GM19099 (cell line): ENCODE measurements around the gene TEX101.

Source experiments
- POLR2A ChIP-seq: IDR thresholded peaks from 3 replicates; pipeline ENCODE4 v1.6.1; 2011; ENCODE audit warnings: low read depth; ENCODE audit not compliant: insufficient read length; ENCODE audit errors: extremely low read depth

Gene TEX101

DNA sequence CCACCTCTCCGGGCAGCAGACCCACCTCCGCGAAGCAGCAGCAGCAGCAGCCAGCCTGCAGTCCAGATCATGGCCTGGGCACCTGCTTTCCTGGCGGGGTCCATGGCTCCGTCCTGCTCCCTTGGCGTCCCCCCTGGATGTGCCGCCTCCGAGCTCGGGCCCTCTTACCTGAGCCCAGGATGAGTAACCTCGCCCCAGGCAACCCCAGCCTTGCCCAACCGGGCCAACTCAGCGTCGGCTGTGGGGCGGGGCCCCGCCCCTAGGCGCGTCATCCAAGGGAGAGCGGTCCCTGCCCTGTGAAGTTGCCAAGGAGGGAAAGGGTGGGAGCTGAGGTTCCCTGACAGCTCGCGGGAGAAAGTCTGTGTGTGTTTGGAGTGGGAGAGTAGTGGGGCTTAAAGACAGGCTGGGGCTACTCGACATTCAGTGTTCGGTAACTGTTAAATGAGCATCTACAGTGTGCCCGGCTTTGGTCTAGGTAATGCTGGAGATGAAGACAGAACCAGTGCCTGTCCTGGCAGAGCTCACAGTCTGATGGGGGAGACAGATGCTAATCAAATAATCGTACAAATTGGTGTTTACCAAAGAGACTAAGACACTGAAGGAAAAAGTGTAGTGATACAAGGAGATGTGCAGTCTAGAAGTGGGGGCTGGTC, 50.9 kb downstream of the TEX101 start, which contains the start of gene LYPD3:
Gene LYPD3, minus strand, starts transcription at position 141 of the 653 bp plus-strand sequence. Its CDS starts 37 bp downstream, at position 104.
- no peak for TF ChIP-seq POLR2A

DNA sequence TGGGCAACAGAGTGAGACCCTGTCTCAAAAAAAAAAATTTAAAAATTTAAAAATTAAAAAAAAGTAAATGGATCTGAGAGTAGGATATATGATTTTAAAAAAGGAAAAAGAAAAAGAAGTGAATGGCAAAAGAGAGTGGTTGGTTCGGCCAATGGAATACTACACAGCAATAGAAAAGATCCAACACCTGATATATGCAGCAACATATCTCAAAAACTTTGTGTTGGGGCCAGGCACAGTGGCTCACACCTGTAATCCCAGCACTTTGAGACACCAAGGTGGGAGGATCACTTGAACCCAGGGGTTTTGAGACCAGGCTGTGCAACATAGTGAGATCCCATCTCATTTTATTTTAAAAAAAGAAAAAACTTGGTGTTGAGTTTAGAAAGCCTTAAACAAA, 52.1 kb downstream of the TEX101 start:
- no peak for TF ChIP-seq POLR2A

DNA sequence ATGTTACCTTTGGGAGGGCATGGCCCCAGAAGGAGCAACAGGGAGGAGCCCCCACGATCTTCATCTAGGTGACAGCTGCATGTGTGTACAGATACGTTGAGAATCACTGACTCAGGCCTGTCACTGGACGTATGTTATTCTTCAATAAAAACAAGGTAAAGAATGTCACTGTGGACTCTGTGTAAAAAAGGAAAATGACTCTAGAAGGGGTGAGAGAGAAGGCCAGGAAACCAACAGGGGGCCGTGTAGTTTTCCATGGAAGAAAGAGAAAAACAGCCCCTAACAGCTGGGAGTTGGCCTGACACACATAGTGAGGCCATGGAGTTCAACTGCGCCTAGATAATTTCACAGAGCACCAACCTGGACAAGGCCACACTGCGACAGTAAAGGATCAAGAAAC, 52.6 kb downstream of the TEX101 start:
- TF ChIP-seq POLR2A: no peak

DNA sequence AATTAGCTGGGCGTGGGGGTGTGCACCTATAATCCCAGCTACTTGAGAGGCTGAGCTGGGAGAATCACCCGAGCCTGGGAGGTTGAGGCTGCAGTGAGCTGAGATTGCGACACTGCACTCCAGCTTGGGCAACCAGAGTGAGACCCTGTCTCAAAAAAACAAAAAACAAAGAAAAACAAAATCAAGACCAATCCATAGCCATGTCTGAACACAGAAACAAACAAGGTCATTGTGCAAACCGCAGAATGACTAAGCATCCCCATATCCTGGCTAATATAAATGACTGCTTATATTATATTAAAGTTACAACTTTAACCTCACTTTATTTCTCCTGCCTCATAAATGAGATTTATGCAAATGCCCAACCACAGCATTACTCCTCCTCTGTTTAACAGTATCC, 53.0 kb downstream of the TEX101 start:
- TF ChIP-seq POLR2A: no peak
